Stimulated activated naive CD8-positive, alpha-beta T cell treated with anti-CD3 and anti-CD28 coated beads, Interleukin-15, Interleukin-2, amounts not matched to agents 100 ng/mL and 50 ng/mL, for 24 hours (primary cell): ENCODE results near the gene FAM241A.
"Not testable (repeated sequence)": the region's sequence is repeated elsewhere in the genome, so short reads cannot be mapped to it uniquely, and the experiment has no call there.

ENCODE experiments used
- H3K27ac Mint-ChIP-seq: one replicate; pipeline ENCODE4 v1.8.0; 2021; ENCODE audit warnings: mild to moderate bottlenecking, mixed read lengths
- H3K27me3 Mint-ChIP-seq: one replicate; pipeline ENCODE4 v1.8.0; 2021; ENCODE audit warnings: mixed read lengths
- H3K36me3 Mint-ChIP-seq: one replicate; pipeline ENCODE4 v1.8.0; 2021; ENCODE audit warnings: low read depth, mixed read lengths
- H3K4me1 Mint-ChIP-seq: one replicate; pipeline ENCODE4 v1.8.0; 2021; ENCODE audit warnings: low read depth, mixed read lengths
- H3K4me3 Mint-ChIP-seq: one replicate; pipeline ENCODE4 v1.8.0; 2021; ENCODE audit warnings: mild to moderate bottlenecking, mixed read lengths
- H3K9me3 Mint-ChIP-seq: one replicate; pipeline ENCODE4 v1.8.0; 2021; ENCODE audit warnings: mixed read lengths

The FAM241A gene

DNA sequence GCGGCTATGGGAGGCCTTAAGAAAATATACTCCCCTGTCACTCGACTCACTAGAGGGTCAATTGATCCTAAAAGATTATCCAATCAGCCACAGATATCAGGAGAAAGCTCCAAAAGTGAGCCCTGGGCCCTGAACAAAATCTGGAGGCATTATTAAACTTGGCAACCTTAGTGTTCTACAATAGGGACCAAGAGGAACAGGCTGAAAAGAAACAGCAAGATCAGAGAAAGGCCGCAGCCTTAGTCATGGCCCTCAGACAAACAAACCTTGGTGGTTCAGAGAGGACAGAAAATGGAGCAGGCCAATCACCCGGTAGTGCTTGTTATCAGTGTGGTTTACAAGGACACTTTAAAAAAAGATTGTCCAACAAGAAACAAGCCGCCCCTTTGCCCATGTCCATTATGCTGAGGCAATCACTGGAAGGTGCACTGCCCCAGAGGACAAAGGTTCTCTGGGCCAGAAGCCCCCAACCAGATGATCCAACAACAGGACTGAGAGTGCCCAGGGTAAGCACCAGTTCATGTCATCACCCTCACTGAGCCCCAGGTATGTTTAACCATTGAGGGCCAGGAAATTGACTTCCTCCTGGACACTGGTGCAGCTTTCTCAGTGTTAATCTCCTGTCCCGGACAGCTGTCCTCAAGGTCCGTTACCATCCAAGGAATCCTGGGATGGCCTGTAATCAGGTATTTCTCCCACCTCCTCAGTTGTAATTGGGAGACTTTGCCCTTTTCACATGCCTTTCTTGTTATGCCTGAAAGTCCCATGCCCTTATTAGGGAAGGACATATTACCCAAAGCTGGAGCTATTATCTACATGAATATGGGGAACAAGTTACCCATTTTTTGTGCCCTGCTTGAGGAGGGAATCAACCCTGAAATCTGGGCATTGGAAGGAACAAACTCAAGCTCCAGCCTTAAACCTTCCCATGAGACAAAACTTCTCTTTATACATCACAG, 63.2 kb downstream of the FAM241A start:
- not testable (repeated sequence) for H3K27me3 Mint-ChIP-seq

DNA sequence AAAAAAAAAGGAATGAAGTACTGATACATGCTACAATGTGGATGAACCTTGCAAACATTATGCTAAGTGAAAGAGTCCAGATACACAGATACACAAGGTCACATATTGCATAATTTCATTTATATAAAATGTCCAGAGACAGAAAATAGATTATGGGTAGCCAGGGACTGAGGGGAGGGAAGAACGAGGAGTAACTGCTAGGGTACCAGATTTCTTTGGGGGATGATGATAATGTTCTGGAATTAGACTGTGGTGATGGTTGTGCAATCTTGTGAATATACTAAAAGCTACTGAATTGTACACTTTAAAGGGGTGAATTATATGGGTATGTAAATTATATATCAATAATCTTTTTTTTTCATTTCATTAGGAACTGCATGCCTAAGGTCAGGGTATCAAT, 65.5 kb downstream of the FAM241A start:
- H3K4me3 Mint-ChIP-seq, result no peak overlapping the region
- H3K36me3 Mint-ChIP-seq, result no peaks in the 10 kb centered on the region
- peaks cover 9% of the 10 kb centered on the region for H3K4me1 Mint-ChIP-seq
- no peaks in the 10 kb centered on the region for H3K9me3 Mint-ChIP-seq
- H3K27me3 Mint-ChIP-seq, result no peaks in the 10 kb centered on the region
- no peak overlapping the region for H3K27ac Mint-ChIP-seq

More for the DNA sequence above, 63.2 kb downstream of the FAM241A start:
- not testable (repeated sequence) for H3K9me3 Mint-ChIP-seq, H3K27ac Mint-ChIP-seq, H3K36me3 Mint-ChIP-seq, H3K4me1 Mint-ChIP-seq, H3K4me3 Mint-ChIP-seq

- Mint-ChIP-seq H3K4me3 (no peak overlapping the region), H3K27ac (no peak overlapping the region), H3K4me1 (peaks cover 9% of the 10 kb centered on the region), H3K9me3 (no peaks in the 10 kb centered on the region), H3K36me3 (no peaks in the 10 kb centered on the region), H3K27me3 (no peaks in the 10 kb centered on the region)
These were observed 67.8 kb downstream of the FAM241A start for GRCh38 chr4:112213091-112213490.

DNA sequence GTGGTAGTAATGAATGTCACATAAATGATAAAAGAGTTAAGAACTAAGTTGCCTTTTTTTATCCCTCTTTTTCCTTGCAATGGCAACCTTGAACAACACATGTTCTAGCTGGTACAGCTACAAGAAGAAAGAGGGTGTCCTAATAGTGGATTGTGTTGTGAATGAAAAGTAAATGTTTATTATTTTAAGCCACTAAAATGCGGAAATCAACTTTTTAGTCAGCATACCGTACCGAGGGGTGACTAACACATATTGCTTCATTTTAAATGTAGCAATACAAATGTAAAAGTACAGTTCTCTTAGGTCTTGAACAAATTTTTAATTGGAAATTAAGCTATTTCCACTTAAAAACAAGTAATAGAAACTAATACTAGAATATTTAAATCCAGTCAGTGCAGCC, 68.6 kb downstream of the FAM241A start:
- Mint-ChIP-seq H3K9me3 (no peaks in the 10 kb centered on the region), H3K27ac (no peak overlapping the region), H3K27me3 (no peaks in the 10 kb centered on the region), H3K36me3 (no peaks in the 10 kb centered on the region), H3K4me1 (peaks cover 9% of the 10 kb centered on the region), H3K4me3 (no peak overlapping the region)

- Mint-ChIP-seq H3K27ac (no peak overlapping the region), H3K4me3 (no peak overlapping the region), H3K36me3 (no peaks in the 10 kb centered on the region), H3K27me3 (no peaks in the 10 kb centered on the region), H3K4me1 (peaks cover 9% of the 10 kb centered on the region), H3K9me3 (no peaks in the 10 kb centered on the region)
These were observed 69.4 kb downstream of the FAM241A start for GRCh38 chr4:112214390-112215264.

GRCh38 chr4:112219826-112220366, 74.6 kb downstream of the FAM241A start:
- Mint-ChIP-seq H3K36me3 (no peaks in the 10 kb centered on the region), H3K27me3 (no peaks in the 10 kb centered on the region), H3K9me3 (no peaks in the 10 kb centered on the region), H3K4me3 (no peak overlapping the region), H3K4me1 (peaks cover 8% of the 10 kb centered on the region), H3K27ac (no peak overlapping the region)

- no peak overlapping the region for H3K27ac Mint-ChIP-seq
- no peaks in the 10 kb centered on the region for H3K36me3 Mint-ChIP-seq
- H3K9me3 Mint-ChIP-seq, result no peaks in the 10 kb centered on the region
- H3K4me1 Mint-ChIP-seq, result peaks cover 8% of the 10 kb centered on the region
- H3K27me3 Mint-ChIP-seq, result peaks cover 4% of the 10 kb centered on the region
- H3K4me3 Mint-ChIP-seq, result no peak overlapping the region
These were observed 77.1 kb downstream of the FAM241A start for GRCh38 chr4:112222219-112222955.

- Mint-ChIP-seq H3K4me3 (no peak overlapping the region), H3K4me1 (peaks cover 13% of the 10 kb centered on the region), H3K36me3 (no peaks in the 10 kb centered on the region), H3K27ac (no peak overlapping the region), H3K27me3 (peaks cover 4% of the 10 kb centered on the region), H3K9me3 (no peaks in the 10 kb centered on the region)
These were observed 79.9 kb downstream of the FAM241A start for GRCh38 chr4:112225157-112225556.

DNA sequence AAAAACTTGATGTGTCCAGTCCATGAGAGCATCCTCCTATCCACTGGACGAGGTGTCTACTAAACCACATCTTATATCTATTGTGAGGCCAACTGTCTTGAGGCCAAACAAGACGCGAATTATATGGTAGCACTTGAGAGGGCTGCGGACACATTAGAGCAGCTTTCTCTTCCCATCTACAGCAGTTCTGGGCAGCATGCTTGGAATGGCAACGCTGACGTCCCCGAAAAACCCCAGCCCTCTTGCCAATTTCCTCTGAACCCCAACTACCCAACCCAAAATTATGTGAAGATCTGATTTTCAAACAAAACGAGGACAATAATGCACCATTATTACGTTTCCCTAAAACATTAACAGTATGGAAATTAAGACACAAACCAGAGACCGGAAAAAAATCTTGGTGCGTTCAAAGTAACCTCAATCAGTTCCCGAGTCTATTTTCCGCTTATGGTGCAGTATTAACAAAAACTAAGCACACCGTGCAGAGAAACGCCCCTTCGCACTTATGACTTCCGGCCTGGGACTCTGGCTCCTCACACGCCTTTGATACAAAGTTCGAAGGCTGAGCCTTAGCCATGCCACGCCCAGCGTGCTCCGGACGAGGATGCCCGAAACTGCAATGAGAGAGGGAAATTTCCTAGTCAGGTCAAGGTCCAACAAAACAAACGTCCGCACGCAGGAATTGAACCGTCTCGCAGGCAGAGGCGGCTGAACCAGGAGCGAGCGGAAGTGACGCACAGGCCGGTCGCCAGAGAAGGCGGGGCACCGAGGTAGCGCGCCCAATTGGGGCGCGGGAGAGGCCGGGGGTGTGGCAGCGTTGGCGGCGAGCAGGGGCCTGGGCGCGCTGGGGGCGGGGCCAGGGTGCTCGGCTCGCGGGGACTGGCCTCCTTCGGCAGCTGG, 85.9 kb downstream of the FAM241A start:
- Mint-ChIP-seq H3K27ac (peak overlapping the region; percentile 97), H3K4me3 (peak overlapping the region; percentile 94), H3K27me3 (peaks cover 2% of the 10 kb centered on the region), H3K36me3 (no peaks in the 10 kb centered on the region), H3K4me1 (peaks cover 42% of the 10 kb centered on the region), H3K9me3 (no peaks in the 10 kb centered on the region)

GRCh38 chr4:112231779-112232713, 86.8 kb downstream of the FAM241A start, which contains the start of gene AP1AR:
Gene AP1AR, plus strand, starts transcription at chr4:112231787. Its CDS starts 305 bp downstream, at chr4:112232092.
- Mint-ChIP-seq H3K4me1 (peaks cover 42% of the 10 kb centered on the region), H3K36me3 (no peaks in the 10 kb centered on the region), H3K27ac (peak within 1 kb of the TSS; percentile 97), H3K4me3 (peak within 1 kb of the TSS; percentile 94), H3K27me3 (no peaks in the 10 kb centered on the region), H3K9me3 (no peaks in the 10 kb centered on the region)

- H3K4me1 Mint-ChIP-seq, result peaks cover 55% of the 10 kb centered on the region
- H3K9me3 Mint-ChIP-seq, result no peaks in the 10 kb centered on the region
- H3K27me3 Mint-ChIP-seq, result no peaks in the 10 kb centered on the region
- H3K4me3 Mint-ChIP-seq, result no peak overlapping the region
- peaks cover 3% of the 10 kb centered on the region for H3K36me3 Mint-ChIP-seq
- no peak overlapping the region for H3K27ac Mint-ChIP-seq
These were observed 89.8 kb downstream of the FAM241A start for GRCh38 chr4:112234952-112235609.

GRCh38 chr4:112236040-112236439, 90.8 kb downstream of the FAM241A start:
- no peak overlapping the region for H3K4me3 Mint-ChIP-seq
- peaks cover 9% of the 10 kb centered on the region for H3K36me3 Mint-ChIP-seq
- peaks cover 47% of the 10 kb centered on the region for H3K4me1 Mint-ChIP-seq
- H3K27me3 Mint-ChIP-seq, result no peaks in the 10 kb centered on the region
- H3K9me3 Mint-ChIP-seq, result no peaks in the 10 kb centered on the region
- no peak overlapping the region for H3K27ac Mint-ChIP-seq
